Glomerular visceral epithelial cell (primary cell): Measurements from ENCODE around the gene MACF1.

Experiments used
- DNase-seq: peaks from one replicate; pipeline ENCODE4 v3.0.0-alpha.2; 2016; ENCODE audit errors: extremely low spot score

The MACF1 gene

GRCh38 chr1:39348278-39348677, 143.8 kb downstream of the MACF1 start:
- no peak for DNase-seq

DNA sequence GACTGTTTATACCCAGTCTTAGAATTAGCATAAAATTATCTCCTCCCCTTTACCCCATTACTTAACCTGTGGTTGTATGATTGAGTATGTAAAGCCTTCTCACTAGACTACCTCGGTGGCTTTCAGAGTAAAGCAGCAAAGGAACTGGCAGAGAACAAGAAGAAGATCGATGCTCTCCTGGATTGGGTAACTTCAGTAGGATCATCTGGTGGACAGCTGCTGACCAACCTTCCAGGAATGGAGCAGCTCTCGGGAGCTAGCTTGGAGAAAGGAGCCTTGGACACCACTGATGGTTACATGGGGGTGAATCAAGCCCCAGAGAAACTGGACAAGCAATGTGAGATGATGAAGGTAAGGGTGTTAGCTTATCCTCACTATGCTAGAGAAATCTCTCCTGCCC, 148.4 kb downstream of the MACF1 start:
- no peak for DNase-seq

DNA sequence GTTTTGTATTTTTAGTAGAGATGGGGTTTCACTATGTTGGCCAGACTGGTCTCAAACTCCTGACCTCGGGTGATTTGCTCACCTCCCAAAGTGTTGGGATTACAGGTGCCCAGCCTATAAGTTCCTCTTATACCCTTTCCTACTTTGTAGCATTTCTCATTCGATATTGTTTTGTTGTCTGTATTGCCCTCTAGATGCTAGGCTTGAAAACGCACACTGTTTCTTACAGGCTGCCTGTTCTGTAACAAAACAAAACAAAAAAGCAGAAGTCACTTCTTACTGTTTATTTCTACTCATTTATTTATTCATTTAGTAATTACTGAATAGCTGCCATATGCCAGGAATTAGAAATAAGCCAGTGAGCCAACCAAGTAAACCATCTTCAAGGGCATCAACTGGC, 150.1 kb downstream of the MACF1 start:
- no peak for DNase-seq

DNA sequence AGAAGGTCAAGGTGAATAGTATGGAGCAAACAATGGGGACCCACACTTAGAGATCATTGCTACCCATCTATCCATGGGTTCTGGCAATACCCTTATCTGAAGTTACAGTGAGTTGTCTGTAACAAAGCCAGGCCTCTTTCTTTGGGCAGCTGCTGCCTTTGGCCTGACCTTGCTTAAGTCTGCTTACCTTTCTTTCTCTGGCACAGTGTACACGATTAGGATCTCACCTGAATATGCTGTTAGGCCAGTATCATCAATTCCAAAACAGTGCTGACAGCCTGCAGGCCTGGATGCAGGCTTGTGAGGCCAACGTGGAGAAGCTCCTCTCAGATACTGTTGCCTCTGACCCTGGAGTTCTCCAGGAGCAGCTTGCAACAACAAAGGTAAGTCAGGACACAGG, 154.0 kb downstream of the MACF1 start:
- no peak for DNase-seq

- DNase-seq, result no peak
These were observed 154.6 kb downstream of the MACF1 start for GRCh38 chr1:39359028-39359570.

DNA sequence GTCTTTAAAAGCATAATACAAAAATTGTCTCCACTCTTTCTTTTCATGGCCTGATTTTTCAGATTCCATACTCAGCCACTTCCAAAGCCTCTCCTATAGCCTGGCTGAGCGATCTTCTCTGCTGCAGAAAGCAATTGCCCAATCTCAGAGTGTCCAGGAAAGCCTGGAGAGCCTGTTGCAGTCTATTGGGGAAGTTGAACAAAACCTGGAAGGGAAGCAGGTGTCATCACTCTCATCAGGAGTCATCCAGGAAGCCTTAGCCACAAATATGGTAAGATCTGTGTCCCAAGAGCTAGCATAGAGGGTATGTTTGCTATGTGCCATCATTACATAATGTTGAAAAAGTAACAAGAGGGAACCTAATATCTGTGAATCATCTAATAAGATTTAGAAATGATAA, 156.2 kb downstream of the MACF1 start:
- DNase-seq, result no peak

GRCh38 chr1:39361446-39361845, 157.0 kb downstream of the MACF1 start:
- no peak for DNase-seq

- DNase-seq, result no peak
These were observed 158.8 kb downstream of the MACF1 start for GRCh38 chr1:39363267-39363666.

DNA sequence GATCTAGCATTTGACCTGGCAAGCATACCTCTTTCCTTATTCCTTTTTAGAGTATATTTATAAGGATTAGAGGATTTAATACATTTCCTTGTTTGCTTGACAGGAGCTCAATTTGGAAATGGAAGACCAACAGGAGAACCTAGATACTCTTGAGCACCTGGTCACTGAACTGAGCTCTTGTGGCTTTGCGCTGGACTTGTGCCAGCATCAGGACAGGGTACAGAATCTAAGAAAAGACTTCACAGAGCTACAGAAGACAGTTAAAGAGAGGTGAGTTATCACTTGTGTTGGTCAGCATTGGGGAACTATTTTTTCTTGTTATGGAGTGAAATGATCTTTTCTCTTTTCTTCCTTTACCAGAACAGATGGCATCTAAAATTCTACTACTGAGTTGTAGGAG, 163.6 kb downstream of the MACF1 start:
- DNase-seq, result peak; percentile 12

- DNase-seq, result no peak
These were observed 165.1 kb downstream of the MACF1 start for GRCh38 chr1:39369565-39369964.

GRCh38 chr1:39370602-39371001, 166.1 kb downstream of the MACF1 start:
- no peak for DNase-seq

DNA sequence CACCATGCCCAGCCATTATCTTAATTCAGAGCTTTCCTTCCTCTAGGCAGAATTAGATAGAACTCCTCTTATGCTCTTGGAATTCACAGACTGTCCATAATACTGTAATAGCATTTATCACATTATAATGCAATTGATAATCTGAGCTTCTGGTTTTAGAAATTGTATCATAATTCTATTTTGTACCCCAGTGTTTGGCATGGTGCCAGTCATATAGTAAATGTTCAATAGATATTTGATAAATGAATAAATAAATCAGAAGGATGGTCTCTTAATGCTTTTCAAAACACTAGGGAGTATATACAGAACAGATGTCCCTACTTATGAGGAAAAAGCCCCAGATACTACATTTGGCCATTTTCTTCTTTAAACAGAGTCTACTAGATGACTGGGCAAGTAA, 167.6 kb downstream of the MACF1 start:
- no peak for DNase-seq

DNA sequence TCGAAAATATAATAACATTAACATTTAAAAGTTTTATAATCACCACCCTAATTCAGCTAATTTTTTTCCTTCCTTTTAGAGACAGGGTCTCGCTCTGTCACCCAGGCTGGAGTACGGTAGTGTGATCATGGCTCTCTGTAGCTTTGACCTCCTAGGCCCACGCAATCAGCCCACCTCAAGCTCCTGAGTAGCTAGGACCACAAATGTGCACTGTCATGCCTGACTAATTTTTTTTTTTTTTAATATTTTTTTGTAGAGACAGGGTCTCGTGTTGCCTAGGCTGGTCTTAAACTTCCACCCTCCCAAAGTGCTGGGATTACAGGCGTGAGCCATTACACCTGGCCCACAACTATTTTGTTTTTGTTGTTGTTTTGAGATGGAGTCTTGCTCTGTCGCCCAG, 172.2 kb downstream of the MACF1 start:
- no peak for DNase-seq

- DNase-seq, result no peak
These were observed 173.9 kb downstream of the MACF1 start for GRCh38 chr1:39378377-39378776.

DNA sequence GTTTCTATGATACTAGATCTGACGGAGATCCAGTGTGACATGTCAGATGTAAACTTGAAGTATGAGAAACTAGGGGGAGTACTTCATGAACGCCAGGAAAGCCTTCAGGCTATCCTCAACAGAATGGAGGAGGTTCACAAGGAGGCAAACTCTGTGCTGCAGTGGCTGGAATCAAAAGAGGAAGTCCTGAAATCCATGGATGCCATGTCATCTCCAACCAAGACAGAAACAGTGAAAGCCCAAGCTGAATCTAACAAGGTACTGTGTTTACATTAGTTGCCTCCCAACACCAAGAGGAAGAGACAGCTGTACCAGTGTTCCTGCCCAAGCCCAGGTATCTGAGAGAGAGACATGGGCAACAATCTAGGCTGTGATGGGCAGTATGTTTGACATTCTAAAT, 174.7 kb downstream of the MACF1 start:
- DNase-seq, result no peak

GRCh38 chr1:39380036-39380435, 175.5 kb downstream of the MACF1 start:
- no peak for DNase-seq

- no peak for DNase-seq
These were observed 177.3 kb downstream of the MACF1 start for GRCh38 chr1:39381839-39382238.

DNA sequence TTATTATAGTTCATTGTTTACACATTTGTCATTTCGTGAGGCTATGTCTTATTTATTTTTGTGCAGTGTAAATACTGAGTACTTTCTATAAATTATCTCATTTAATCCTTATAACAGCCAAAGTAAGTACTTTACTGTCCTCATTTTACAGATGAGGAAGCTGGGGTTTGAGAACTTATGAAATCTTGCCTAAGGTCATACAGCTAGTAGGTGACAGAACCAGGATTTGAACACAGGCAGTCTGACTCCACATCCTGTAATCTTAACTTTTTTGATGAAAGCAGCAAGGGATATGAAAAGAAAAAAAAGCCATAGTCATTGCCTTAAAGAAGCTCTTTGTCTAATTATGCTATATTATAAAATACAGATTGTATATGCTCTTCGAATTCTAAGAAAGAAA, 179.8 kb downstream of the MACF1 start:
- DNase-seq, result no peak

- no peak for DNase-seq
These were observed 180.8 kb downstream of the MACF1 start for GRCh38 chr1:39385067-39385988.

DNA sequence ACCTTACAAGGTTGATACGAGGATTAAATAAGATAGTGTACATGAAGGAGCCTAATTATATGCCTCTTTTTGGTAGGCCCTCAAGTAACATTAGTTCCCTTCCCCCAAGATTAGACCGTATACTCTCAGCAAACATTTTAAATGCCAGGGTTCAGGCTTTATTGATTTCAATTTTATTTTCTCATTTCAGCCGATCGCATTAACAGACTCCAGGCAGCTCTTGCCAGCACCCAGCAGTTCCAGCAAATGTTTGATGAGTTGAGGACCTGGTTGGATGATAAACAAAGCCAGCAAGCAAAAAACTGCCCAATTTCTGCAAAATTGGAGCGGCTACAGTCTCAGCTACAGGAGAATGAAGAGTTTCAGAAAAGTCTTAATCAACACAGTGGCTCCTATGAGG, 182.5 kb downstream of the MACF1 start:
- no peak for DNase-seq

DNA sequence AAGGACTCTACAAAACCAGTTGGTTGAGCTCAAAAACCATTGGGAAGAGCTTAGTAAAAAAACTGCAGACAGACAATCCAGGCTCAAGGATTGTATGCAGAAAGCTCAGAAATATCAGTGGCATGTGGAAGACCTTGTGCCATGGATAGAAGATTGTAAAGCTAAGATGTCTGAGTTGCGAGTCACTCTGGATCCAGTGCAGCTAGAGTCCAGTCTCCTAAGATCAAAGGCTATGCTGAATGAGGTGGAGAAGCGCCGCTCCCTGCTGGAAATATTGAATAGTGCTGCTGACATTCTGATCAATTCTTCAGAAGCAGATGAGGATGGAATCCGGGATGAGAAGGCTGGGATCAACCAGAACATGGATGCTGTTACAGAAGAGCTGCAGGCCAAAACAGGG, 183.0 kb downstream of the MACF1 start:
- DNase-seq, result peak; percentile 83

GRCh38 chr1:39391691-39392679, 187.5 kb downstream of the MACF1 start:
- peak; percentile 92 for DNase-seq
